ENCODE data around the gene AADACL2. TPM values are rescaled to one million over a fixed set of nuclear protein-coding genes. Genes with fewer than 3 reads are reported as not detected.

AADACL2 gene
- total RNA-seq, 4 donors from 2014 or later = 59.1 to 79.7 (median 75.6) TPM

Other genes with a start within 250 kb of the AADACL2 start
- 10 to 100 TPM in 3 of 4 donors, 1 to 10 TPM in 1; 6.2 to 16.6 (median 10.7) TPM for gene AADAC, start 80.2 kb downstream of the AADACL2 start, total RNA-seq
- 1 to 10 TPM in 2 of 4 donors, under 1 TPM in 2; 0.64 to 1.5 (median 0.95) TPM for gene SUCNR1, start 139.7 kb downstream of the AADACL2 start, total RNA-seq

Data from lower leg skin (tissue), 4 donors.